HCT116 (cell line): ENCODE results near the gene CACNA1C. TPM values are rescaled to one million over a fixed set of nuclear protein-coding genes. Genes with fewer than 3 reads are reported as not detected.

ENCODE experiments used
- ATAC-seq: fragments of 200-7000 bp; cut with Tn5 transposase; 2 replicates; pipeline ENCODE4 v1.9.1; 2020; ENCODE audit warnings: mild to moderate bottlenecking, moderate library complexity
- BruUV-seq: library from RNA; stranded (reverse); fragments of 400-500 nt; replicated peaks from 2 replicates; lab custom pipeline; 2021; lab: Mats Ljungman, UMichigan
- CTCF ChIA-PET: fragments of 300-600 bp; sonication (Branson Sonifier 250); formaldehyde crosslinking; loops from one replicate; lab custom pipeline; 2021; ENCODE audit warnings: antibody characterized with exemption; lab: Charles Lee
- POLR2A ChIA-PET: fragments of 300-600, 350-600 bp; sonication (Branson Sonifier 250); formaldehyde crosslinking; loops from one replicate; lab custom pipeline; 2021; ENCODE audit warnings: antibody characterized with exemption; lab: Charles Lee
- RAD21 ChIA-PET, 2 experiments: fragments of 300-600 bp; sonication (Branson Sonifier 250); formaldehyde crosslinking; loops; one replicate each; lab custom pipeline; 2023; ENCODE audit warnings: low total read pairs in 2 of 2; ENCODE audit not compliant: uncharacterized antibody in 2 of 2, unreplicated experiment in 2 of 2, low non-redundant PET in 1 of 2; lab: Charles Lee
- DNase-seq: peaks from one replicate; pipeline ENCODE4 v3.0.0-alpha.2; 2010; ENCODE audit warnings: low read depth, low spot score
- H2AFZ ChIP-seq: fragments of 200-600 bp; shearing (Covaris generic), sonication (generic); 2 replicates; pipeline ENCODE4 v1.6.1; 2017; ENCODE audit warnings: low read depth, mixed run types, mixed read lengths, antibody characterized with exemption, low read length; ENCODE audit not compliant: poor library complexity, severe bottlenecking
- H3K27ac ChIP-seq: 2 replicates; pipeline ENCODE4 v1.5.1; 2012; ENCODE audit warnings: low read depth, low read length
- H3K27me3 ChIP-seq: fragments of 200-600 bp; sonication (generic); 2 replicates; pipeline ENCODE4 v1.6.1; 2016; ENCODE audit warnings: mixed run types, low read length, mixed read lengths; ENCODE audit not compliant: insufficient read depth
- H3K36me3 ChIP-seq, 2 experiments: fragments of 200-500 bp in 1 of 2; fragments of 200-600 bp in 1 of 2; sonication (Bioruptor generic) in 1 of 2; sonication (generic) in 1 of 2; 2 replicates each; pipeline versions ENCODE4 v1.5.1 to v1.6.1; 2014 to 2016; ENCODE audit warnings: low read length in 2 of 2, inconsistent platforms in 1 of 2, mixed read lengths in 1 of 2, mixed run types in 1 of 2; ENCODE audit not compliant: insufficient read depth in 2 of 2, control insufficient read depth in 1 of 2
- H3K4me1 ChIP-seq, 2 experiments: fragments of 200-600 bp in 1 of 2; sonication (generic) in 1 of 2; 2 replicates each; pipeline versions ENCODE4 v1.5.1 to v1.6.1; 2012 to 2017; ENCODE audit warnings: low read length in 2 of 2, inconsistent platforms in 1 of 2, mild to moderate bottlenecking in 1 of 2, mixed read lengths in 1 of 2, mixed run types in 1 of 2, moderate library complexity in 1 of 2; ENCODE audit not compliant: insufficient read depth in 2 of 2, control insufficient read depth in 1 of 2
- H3K4me2 ChIP-seq: fragments of 200-600 bp; sonication (generic); 2 replicates; pipeline ENCODE4 v1.6.1; 2017; ENCODE audit warnings: mixed run types, low read length, mixed read lengths
- H3K4me3 ChIP-seq, 2 experiments: fragments of 200-600 bp in 1 of 2; sonication (generic) in 1 of 2; replicated peaks in 1 of 2; 2 replicates each; pipeline ENCODE4 v1.5.1; 2011 to 2016; ENCODE audit warnings: low read length in 2 of 2, control low read depth in 1 of 2, low read depth in 1 of 2, mild to moderate bottlenecking in 1 of 2, mixed read lengths in 1 of 2, mixed run types in 1 of 2
- H3K79me2 ChIP-seq: fragments of 200-600 bp; sonication (generic); 2 replicates; pipeline ENCODE4 v1.6.1; 2017; ENCODE audit warnings: mild to moderate bottlenecking, mixed run types, low read length, moderate library complexity, mixed read lengths; ENCODE audit not compliant: insufficient read depth
- H3K9ac ChIP-seq: fragments of 200-600 bp; sonication (generic); 2 replicates; pipeline ENCODE4 v1.6.1; 2016; ENCODE audit warnings: low read length, mixed read lengths
- H3K9me2 ChIP-seq: fragments of 200-600 bp; sonication (generic), shearing (Covaris generic); 2 replicates; pipeline ENCODE4 v1.6.1; 2017; ENCODE audit warnings: mixed run types, mild to moderate bottlenecking, moderate library complexity; ENCODE audit not compliant: insufficient read depth
- H3K9me3 ChIP-seq, 2 experiments: fragments of 200-500 bp in 1 of 2; fragments of 200-600 bp in 1 of 2; sonication (Bioruptor generic) in 1 of 2; sonication (generic) in 1 of 2; 2 replicates each; pipeline ENCODE4 v1.6.1; 2014 to 2017; ENCODE audit warnings: low read length in 2 of 2, mixed read lengths in 2 of 2, inconsistent platforms in 1 of 2, low read depth in 1 of 2, mild to moderate bottlenecking in 1 of 2, mixed run types in 1 of 2, moderate library complexity in 1 of 2; ENCODE audit not compliant: control insufficient read depth in 1 of 2, insufficient read depth in 1 of 2
- H4K20me1 ChIP-seq: fragments of 200-600 bp; sonication (generic), shearing (Covaris generic); 2 replicates; pipeline ENCODE4 v1.6.1; 2017; ENCODE audit warnings: mixed run types, mild to moderate bottlenecking, moderate library complexity; ENCODE audit not compliant: insufficient read depth
- CBX3 ChIP-seq: IDR thresholded peaks from 2 replicates; pipeline ENCODE4 v1.6.1; 2012; ENCODE audit warnings: low read depth
- CEBPB ChIP-seq: IDR thresholded peaks from 2 replicates; pipeline ENCODE4 v1.6.1; 2012; ENCODE audit warnings: low read depth
- EGR1 ChIP-seq: IDR thresholded peaks from 2 replicates; pipeline ENCODE4 v1.6.1; 2012; ENCODE audit warnings: low read depth
- ELF1 ChIP-seq: IDR thresholded peaks from 2 replicates; pipeline ENCODE4 v1.6.1; 2012; ENCODE audit warnings: low read depth, borderline replicate concordance
- EZH2 ChIP-seq: fragments of 200-600 bp; sonication (generic); IDR thresholded peaks from 2 replicates; pipeline ENCODE4 v1.6.1; 2017; ENCODE audit warnings: antibody characterized with exemption, mixed run types
- EZH2phosphoT487 ChIP-seq: fragments of 200-600 bp; IDR thresholded peaks from 2 replicates; pipeline ENCODE4 v1.6.1; 2018; ENCODE audit warnings: antibody characterized with exemption, borderline replicate concordance
- POLR2AphosphoS5 ChIP-seq: IDR thresholded peaks from 2 replicates; pipeline ENCODE4 v1.6.1; 2011; ENCODE audit warnings: mild to moderate bottlenecking, low read depth, low read length, moderate library complexity
- RAD21 ChIP-seq: IDR thresholded peaks from 2 replicates; pipeline ENCODE4 v1.6.1; 2012; ENCODE audit warnings: low read depth, mild to moderate bottlenecking
- SIN3A ChIP-seq: IDR thresholded peaks from 2 replicates; pipeline ENCODE4 v1.6.1; 2012; ENCODE audit warnings: low read depth
- SRF ChIP-seq: IDR thresholded peaks from 2 replicates; pipeline ENCODE4 v1.6.1; 2012; ENCODE audit warnings: low read depth
- TCF7L2 ChIP-seq: IDR thresholded peaks from 2 replicates; pipeline ENCODE4 v1.7.0; 2011; ENCODE audit warnings: borderline replicate concordance, inconsistent platforms; ENCODE audit not compliant: insufficient read depth, insufficient read length; ENCODE audit errors: extremely low read depth
- ZFX ChIP-seq: fragments of 450-650 bp; IDR thresholded peaks from 2 replicates; pipeline ENCODE4 v1.6.1; 2017
- intact Hi-C: fragments of 100-400 bp; cut with micrococcal nuclease; formaldehyde crosslinking; loops from 2 replicates; pipeline ENCODE4 v1.10.0; 2022
- total RNA-seq: library from RNA; stranded (reverse); gene quantifications from one replicate; pipeline ENCODE4 v1.2.1, GENCODE V29; 2021; ENCODE audit not compliant: unreplicated experiment
- TF ChIP-seq, protein P1 (sequence below): IDR thresholded peaks from 2 replicates; pipeline ENCODE4 v1.6.1; 2012
- TF ChIP-seq, protein P2 (sequence below): IDR thresholded peaks from 2 replicates; pipeline ENCODE4 v1.6.1; 2011; ENCODE audit warnings: mild to moderate bottlenecking, low read length, moderate library complexity; ENCODE audit not compliant: insufficient replicate concordance; ENCODE audit errors: extremely low read depth
- TF ChIP-seq, protein P3 (sequence below): IDR thresholded peaks from 2 replicates; pipeline ENCODE4 v1.6.1; 2012; ENCODE audit warnings: low read depth

The CACNA1C gene
- total RNA-seq, 1 experiment from 2014 or later: 0.05 TPM

DNA sequence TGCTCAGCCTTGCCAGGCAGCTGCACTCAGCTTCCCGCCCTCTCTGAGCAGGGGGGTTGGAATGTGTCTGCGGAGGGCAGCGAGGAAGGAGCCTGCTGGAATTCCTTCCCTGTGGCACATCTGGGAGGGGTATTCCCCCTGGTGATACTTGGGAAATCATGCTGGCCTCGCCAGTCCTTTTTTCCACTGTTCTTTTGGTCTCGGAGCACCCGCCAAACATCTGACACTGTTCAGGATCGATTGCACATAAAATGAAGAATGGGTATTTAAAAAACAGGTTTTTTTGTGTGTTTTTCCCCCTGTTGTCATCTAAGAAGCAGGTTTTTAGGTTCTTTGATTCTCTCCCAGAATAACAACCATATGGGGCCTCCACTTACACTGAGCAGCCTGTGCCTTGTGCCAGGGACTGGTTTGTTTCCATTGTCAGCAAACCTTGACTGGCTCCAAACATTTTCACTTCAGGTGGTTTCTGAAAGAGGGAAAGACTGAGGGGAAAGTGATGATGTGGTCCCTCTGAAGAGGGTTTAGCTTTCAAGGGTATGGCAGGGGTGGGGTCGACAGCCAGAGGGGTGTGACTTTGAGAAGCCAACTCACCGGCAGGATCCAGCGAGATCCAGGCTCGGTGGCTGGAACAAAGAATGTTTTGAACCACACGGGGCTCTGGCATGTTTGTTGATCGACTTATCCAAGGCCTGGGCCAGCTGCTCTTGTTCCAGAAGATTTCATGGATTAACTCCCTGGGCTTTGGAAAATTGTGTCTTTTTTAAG lies 215.1 kb downstream of the CACNA1C start (continued):
- no peak for TF ChIP-seq ELF1
- TF ChIP-seq, protein P1, sequence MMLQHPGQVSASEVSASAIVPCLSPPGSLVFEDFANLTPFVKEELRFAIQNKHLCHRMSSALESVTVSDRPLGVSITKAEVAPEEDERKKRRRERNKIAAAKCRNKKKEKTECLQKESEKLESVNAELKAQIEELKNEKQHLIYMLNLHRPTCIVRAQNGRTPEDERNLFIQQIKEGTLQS: no peak
- TF ChIP-seq CBX3: no peak
- TF ChIP-seq EZH2: no peak
- TF ChIP-seq, protein P2, sequence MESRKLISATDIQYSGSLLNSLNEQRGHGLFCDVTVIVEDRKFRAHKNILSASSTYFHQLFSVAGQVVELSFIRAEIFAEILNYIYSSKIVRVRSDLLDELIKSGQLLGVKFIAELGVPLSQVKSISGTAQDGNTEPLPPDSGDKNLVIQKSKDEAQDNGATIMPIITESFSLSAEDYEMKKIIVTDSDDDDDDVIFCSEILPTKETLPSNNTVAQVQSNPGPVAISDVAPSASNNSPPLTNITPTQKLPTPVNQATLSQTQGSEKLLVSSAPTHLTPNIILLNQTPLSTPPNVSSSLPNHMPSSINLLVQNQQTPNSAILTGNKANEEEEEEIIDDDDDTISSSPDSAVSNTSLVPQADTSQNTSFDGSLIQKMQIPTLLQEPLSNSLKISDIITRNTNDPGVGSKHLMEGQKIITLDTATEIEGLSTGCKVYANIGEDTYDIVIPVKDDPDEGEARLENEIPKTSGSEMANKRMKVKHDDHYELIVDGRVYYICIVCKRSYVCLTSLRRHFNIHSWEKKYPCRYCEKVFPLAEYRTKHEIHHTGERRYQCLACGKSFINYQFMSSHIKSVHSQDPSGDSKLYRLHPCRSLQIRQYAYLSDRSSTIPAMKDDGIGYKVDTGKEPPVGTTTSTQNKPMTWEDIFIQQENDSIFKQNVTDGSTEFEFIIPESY: no peak
- no peak for TF ChIP-seq ZFX
- TF ChIP-seq CEBPB: no peak
- no peak for TF ChIP-seq EZH2phosphoT487
- TF ChIP-seq RAD21: no peak
- no peak for TF ChIP-seq TCF7L2

DNA sequence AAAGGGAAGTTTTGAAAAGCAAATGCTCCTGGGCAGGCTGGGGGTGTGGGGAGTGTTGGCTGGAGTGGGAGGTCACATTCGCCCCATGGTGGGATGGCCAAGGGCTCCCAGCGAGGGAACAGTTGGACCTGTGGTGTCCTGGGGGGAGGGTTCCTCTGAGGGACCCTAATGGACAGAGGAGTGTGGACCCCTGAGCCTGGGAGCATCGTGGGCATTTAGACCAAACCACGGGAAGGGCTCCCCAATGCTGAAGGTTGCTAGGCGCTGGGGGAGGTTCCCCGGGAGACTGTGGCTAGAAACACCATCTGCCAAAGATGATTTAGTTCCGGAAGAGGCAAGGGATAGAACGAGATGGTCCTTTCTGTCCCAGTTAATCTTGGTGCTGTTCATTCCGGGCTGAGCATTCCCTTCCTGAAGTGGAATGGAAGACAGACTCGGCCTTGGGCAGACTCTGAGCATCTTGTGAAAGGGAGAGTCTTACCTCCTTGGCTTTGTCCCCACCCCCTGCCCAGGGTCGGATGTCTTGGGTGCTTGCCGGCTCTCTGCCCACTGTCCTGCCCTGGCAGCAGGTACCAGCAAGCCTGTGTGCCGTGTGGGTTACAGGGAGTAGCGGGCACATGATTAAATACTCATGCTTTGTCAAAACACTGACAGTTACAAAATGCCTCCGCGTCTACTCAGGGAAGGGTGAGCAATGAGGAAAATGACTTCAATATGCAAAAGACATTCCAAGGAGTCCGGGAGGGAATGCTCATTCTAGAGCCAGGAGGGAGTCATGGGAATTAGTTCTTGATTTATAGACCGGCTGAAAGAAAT lies 215.9 kb downstream of the CACNA1C start:
- Histone ChIP-seq H3K27me3 (peaks cover 30% of the 10 kb centered on the region), H3K27ac (no peak overlapping the region), H3K9ac (no peak overlapping the region), H4K20me1 (no peaks in the 10 kb centered on the region), H3K4me3 (no peak overlapping the region), H3K9me2 (no peaks in the 10 kb centered on the region), H3K79me2 (no peaks in the 10 kb centered on the region), H3K9me3 (no peaks in the 10 kb centered on the region), H3K4me1 (no peaks in the 10 kb centered on the region), H3K4me2 (no peak overlapping the region), H2AFZ (no peak overlapping the region), H3K36me3 (no peaks in the 10 kb centered on the region)
- CTCF ChIA-PET: no interaction called here
- ATAC-seq (no peak), DNase-seq (no peak)
- no TSS peak for BruUV-seq
- RAD21 ChIA-PET: no interaction called here
- POLR2A ChIA-PET: no interaction called here
- intact Hi-C loops: no loop called here
- TF ChIP-seq, protein P3, sequence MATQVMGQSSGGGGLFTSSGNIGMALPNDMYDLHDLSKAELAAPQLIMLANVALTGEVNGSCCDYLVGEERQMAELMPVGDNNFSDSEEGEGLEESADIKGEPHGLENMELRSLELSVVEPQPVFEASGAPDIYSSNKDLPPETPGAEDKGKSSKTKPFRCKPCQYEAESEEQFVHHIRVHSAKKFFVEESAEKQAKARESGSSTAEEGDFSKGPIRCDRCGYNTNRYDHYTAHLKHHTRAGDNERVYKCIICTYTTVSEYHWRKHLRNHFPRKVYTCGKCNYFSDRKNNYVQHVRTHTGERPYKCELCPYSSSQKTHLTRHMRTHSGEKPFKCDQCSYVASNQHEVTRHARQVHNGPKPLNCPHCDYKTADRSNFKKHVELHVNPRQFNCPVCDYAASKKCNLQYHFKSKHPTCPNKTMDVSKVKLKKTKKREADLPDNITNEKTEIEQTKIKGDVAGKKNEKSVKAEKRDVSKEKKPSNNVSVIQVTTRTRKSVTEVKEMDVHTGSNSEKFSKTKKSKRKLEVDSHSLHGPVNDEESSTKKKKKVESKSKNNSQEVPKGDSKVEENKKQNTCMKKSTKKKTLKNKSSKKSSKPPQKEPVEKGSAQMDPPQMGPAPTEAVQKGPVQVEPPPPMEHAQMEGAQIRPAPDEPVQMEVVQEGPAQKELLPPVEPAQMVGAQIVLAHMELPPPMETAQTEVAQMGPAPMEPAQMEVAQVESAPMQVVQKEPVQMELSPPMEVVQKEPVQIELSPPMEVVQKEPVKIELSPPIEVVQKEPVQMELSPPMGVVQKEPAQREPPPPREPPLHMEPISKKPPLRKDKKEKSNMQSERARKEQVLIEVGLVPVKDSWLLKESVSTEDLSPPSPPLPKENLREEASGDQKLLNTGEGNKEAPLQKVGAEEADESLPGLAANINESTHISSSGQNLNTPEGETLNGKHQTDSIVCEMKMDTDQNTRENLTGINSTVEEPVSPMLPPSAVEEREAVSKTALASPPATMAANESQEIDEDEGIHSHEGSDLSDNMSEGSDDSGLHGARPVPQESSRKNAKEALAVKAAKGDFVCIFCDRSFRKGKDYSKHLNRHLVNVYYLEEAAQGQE: no peak
- no peak for TF ChIP-seq CEBPB
- TF ChIP-seq POLR2AphosphoS5: no peak
- TF ChIP-seq ZFX: no peak
- TF ChIP-seq SRF: no peak
- TF ChIP-seq EGR1: no peak
- TF ChIP-seq, protein P2: no peak
- TF ChIP-seq RAD21: no peak
- TF ChIP-seq SIN3A: no peak
- no peak for TF ChIP-seq EZH2
